Adrenal gland (tissue), 5 donors: Measurements from ENCODE around the gene SGIP1.

ENCODE experiments used
- POLR2A ChIP-seq, 2 donors: fragments of 450-650 bp; IDR thresholded peaks; one replicate each; pipeline ENCODE4 v1.6.1; 2017; ENCODE audit warnings: antibody characterized with exemption in 2 of 2, mild to moderate bottlenecking in 2 of 2, moderate library complexity in 1 of 2
- TF ChIP-seq, protein P1 (sequence below), 6 experiments: fragments of 450-650 bp in 4 of 6; fragments of 200-600 bp in 2 of 6; sonication (generic) in 1 of 6; IDR thresholded peaks; 1 replicate in 5 of 6; 2 replicates in 1 of 6; pipeline versions ENCODE4 v1.5.1 to v1.8.0; 2016 to 2021; ENCODE audit warnings: antibody characterized with exemption in 6 of 6, mild to moderate bottlenecking in 2 of 6, moderate library complexity in 1 of 6
- donor health status: DM: no; HTN: no; CAD: no.

DNA sequence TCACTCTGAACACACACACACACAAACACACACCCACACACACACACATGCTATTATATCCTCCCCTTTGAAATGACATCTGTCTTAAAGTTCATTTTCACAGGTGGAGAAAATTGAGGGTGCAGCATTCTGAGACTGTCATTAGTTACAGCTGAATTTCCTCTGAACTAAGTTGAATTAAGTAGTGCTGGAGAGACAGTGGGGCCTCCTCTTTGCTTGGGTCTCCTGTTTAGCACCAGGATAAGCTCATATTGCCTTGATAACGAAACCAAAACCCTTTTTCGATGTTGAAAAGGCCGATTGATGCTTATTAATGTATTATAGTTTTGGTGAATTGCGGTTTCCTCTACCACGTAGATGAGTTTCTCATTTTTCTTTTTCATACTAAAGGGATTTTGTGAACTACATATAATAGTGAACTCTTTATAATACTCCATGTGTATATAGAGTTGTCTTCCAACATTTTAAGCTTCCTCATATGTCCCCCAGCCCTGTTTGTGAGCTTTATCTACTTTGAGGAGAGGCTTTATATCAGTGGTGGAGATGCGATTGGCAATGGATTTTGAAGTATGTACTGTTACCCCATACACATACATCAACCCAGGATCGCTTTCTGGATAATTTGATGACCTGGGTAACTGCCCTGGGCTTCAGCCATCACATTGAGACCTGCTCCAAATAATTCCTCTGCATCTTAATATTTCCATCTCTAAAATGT lies 235.7 kb downstream of the SGIP1 start:
- TF ChIP-seq, protein P1, sequence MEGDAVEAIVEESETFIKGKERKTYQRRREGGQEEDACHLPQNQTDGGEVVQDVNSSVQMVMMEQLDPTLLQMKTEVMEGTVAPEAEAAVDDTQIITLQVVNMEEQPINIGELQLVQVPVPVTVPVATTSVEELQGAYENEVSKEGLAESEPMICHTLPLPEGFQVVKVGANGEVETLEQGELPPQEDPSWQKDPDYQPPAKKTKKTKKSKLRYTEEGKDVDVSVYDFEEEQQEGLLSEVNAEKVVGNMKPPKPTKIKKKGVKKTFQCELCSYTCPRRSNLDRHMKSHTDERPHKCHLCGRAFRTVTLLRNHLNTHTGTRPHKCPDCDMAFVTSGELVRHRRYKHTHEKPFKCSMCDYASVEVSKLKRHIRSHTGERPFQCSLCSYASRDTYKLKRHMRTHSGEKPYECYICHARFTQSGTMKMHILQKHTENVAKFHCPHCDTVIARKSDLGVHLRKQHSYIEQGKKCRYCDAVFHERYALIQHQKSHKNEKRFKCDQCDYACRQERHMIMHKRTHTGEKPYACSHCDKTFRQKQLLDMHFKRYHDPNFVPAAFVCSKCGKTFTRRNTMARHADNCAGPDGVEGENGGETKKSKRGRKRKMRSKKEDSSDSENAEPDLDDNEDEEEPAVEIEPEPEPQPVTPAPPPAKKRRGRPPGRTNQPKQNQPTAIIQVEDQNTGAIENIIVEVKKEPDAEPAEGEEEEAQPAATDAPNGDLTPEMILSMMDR (IDR thresholded peaks at IDR 0.05) = no peak
- TF ChIP-seq POLR2A (IDR thresholded peaks at IDR 0.05) = no peak
